COLO668 (cell line): ENCODE data around the gene MAML2.

Source experiments
- DNase-seq: peaks from one replicate; lab custom pipeline; 2025; ENCODE audit not compliant: unreplicated experiment; lab: John Stamatoyannopoulos, UW

Gene MAML2

GRCh38 chr11:96052921-96053651, 289.9 kb downstream of the MAML2 start:
- no peak for DNase-seq

GRCh38 chr11:96051820-96052219, 291.2 kb downstream of the MAML2 start:
- no peak for DNase-seq

GRCh38 chr11:96050435-96051182, 292.4 kb downstream of the MAML2 start:
- no peak for DNase-seq

GRCh38 chr11:96049426-96049825, 293.6 kb downstream of the MAML2 start:
- DNase-seq, result no peak

- no peak for DNase-seq
These were observed 297.2 kb downstream of the MAML2 start for GRCh38 chr11:96045622-96046456.

- DNase-seq, result no peak
These were observed 298.2 kb downstream of the MAML2 start for GRCh38 chr11:96044747-96045146.

- DNase-seq, result no peak
These were observed 298.7 kb downstream of the MAML2 start for GRCh38 chr11:96044311-96044710.

GRCh38 chr11:96043291-96043690, 299.7 kb downstream of the MAML2 start:
- no peak for DNase-seq

- no peak for DNase-seq
These were observed 304.9 kb downstream of the MAML2 start for GRCh38 chr11:96038046-96038445.

- peak; percentile 46 for DNase-seq
These were observed 305.5 kb downstream of the MAML2 start for GRCh38 chr11:96037405-96037949.

GRCh38 chr11:96036863-96037262, 306.1 kb downstream of the MAML2 start:
- DNase-seq, result peak; percentile 9

- no peak for DNase-seq
These were observed 307.3 kb downstream of the MAML2 start for GRCh38 chr11:96035740-96036078.

- no peak for DNase-seq
These were observed 307.8 kb downstream of the MAML2 start for GRCh38 chr11:96035031-96035739.

GRCh38 chr11:96033599-96033998, 309.4 kb downstream of the MAML2 start:
- DNase-seq, result no peak

- DNase-seq, result no peak
These were observed 309.9 kb downstream of the MAML2 start for GRCh38 chr11:96033095-96033494.

- no peak for DNase-seq
These were observed 314.2 kb downstream of the MAML2 start for GRCh38 chr11:96028746-96029145.

GRCh38 chr11:96027021-96027420, 316.0 kb downstream of the MAML2 start:
- DNase-seq, result no peak

GRCh38 chr11:96026310-96026709, 316.7 kb downstream of the MAML2 start:
- no peak for DNase-seq

- no peak for DNase-seq
These were observed 318.3 kb downstream of the MAML2 start for GRCh38 chr11:96024666-96025065.

- no peak for DNase-seq
These were observed 319.7 kb downstream of the MAML2 start for GRCh38 chr11:96023275-96023674.
